ENCODE measurements around the gene CASK. TPM values are rescaled to one million over a fixed set of nuclear protein-coding genes. Genes with fewer than 3 reads are reported as not detected.
"Not testable (repeated sequence)": the region's sequence is repeated elsewhere in the genome, so short reads cannot be mapped to it uniquely, and the experiment has no call there.

CASK gene
- total RNA-seq, 2 experiments from 2014 or later: 43.9 to 45.4 TPM

DNA sequence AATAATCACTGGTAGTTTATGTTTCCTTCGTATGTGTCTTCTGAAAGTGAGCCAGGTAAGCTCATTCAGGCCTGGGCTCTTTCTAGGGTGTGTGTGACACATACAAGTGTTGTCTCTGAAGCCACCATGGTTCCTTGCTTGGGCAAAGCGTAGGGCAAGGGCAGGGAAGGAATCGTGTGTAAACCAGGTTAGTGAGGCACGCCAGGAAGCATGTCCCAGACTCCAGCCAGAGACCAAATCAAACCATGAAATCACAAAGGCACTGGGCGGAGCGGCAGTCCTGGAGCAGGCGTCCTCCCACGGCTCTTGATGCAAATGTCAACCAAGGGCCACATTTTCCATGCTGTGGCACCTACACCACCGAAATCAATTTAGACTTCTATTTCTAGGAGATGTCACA, 409.2 kb downstream of the CASK start:
- DNase-seq (no peak), ATAC-seq (no peak)
- Mint-ChIP-seq H3K4me1 (ENCODE audit: low read depth) (peaks cover 53% of the 10 kb centered on the region), H3K9me3 (ENCODE audit: insufficient read depth) (no peaks in the 10 kb centered on the region), H3K4me3 (no peak overlapping the region), H3K27me3 (ENCODE audit: low read depth) (no peaks in the 10 kb centered on the region), H3K27ac (peak overlapping the region; percentile 43), H3K36me3 (ENCODE audit: low read depth) (peaks cover 12% of the 10 kb centered on the region)
- ChIA-PET CTCF (interaction anchor here (1.9 kb wide), 1 partner anchor 39 kb away, joined by 5 read pairs; no protein-coding TSS in a partner anchor), POLR2A (no interaction called here)

DNA sequence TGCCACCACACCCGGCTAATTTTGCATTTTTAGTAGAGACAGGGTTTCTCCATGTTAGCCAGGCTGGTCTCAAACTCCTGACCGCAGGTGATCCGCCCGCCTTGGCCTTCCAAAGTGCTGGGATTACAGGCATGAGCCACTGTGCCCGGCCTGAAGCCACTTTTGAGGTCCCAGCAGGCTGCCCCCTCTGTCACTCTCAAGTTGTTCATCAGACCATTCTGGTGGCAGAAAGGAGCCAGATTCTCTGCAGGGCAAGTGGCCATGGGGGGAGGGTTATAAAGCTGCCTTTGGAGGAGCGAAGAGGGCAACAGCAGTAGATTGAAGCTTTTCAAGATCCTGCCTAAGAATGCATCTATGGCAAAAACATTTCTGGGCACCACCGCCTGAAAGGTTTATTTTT, 410.5 kb downstream of the CASK start:
- ChIA-PET CTCF (interaction anchor here (1.1 kb wide), 1 partner anchor 70 kb away, joined by 3 read pairs; no protein-coding TSS in a partner anchor), POLR2A (interaction anchor here (1.1 kb wide), 1 partner anchor 15 kb away, joined by 4 read pairs; no protein-coding TSS in a partner anchor)
- H3K27me3 Mint-ChIP-seq (ENCODE audit: low read depth); DNase-seq; ATAC-seq; H3K36me3 Mint-ChIP-seq (ENCODE audit: low read depth); H3K9me3 Mint-ChIP-seq (ENCODE audit: insufficient read depth); H3K4me3 Mint-ChIP-seq: not testable (repeated sequence)
- peaks cover 42% of the 10 kb centered on the region for H3K4me1 Mint-ChIP-seq (ENCODE audit: low read depth)
- H3K27ac Mint-ChIP-seq: peak overlapping the region; percentile 20

DNA sequence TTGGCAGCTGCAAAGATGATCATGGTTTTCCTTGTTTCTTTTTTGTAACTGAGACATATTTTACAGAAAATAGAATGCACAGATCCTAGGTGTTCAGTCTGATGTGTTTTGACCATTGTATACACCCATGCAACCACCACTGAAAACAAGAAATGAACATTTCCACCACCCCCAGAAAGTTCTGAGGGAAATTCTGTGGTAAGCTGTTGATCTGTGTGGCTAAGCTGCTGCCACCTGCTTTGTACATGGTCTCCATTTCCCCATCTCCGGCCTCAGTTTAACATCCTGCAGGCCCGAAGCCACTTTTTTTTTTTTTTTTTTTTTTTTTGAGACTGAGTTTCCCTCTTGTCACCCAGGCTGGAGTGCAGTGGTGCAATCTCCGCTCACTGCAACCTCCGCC, 411.0 kb downstream of the CASK start:
- peak overlapping the region; percentile 45 for H3K4me3 Mint-ChIP-seq
- H3K27ac Mint-ChIP-seq: peak overlapping the region; percentile 72
- peaks cover 38% of the 10 kb centered on the region for H3K4me1 Mint-ChIP-seq (ENCODE audit: low read depth)
- ChIA-PET CTCF (interaction anchor here (1.1 kb wide), 1 partner anchor 70 kb away, joined by 3 read pairs; no protein-coding TSS in a partner anchor), POLR2A (interaction anchor here (1.1 kb wide), 1 partner anchor 15 kb away, joined by 4 read pairs; no protein-coding TSS in a partner anchor)
- H3K27me3 Mint-ChIP-seq (ENCODE audit: low read depth): no peaks in the 10 kb centered on the region
- no peaks in the 10 kb centered on the region for H3K9me3 Mint-ChIP-seq (ENCODE audit: insufficient read depth)
- peaks cover 9% of the 10 kb centered on the region for H3K36me3 Mint-ChIP-seq (ENCODE audit: low read depth)
- ATAC-seq (peak; percentile 88), DNase-seq (peak; percentile 49)

- H3K4me3 Mint-ChIP-seq: no peak overlapping the region
- H3K27ac Mint-ChIP-seq: no peak overlapping the region
- no peaks in the 10 kb centered on the region for H3K36me3 Mint-ChIP-seq (ENCODE audit: low read depth)
- peaks cover 12% of the 10 kb centered on the region for H3K4me1 Mint-ChIP-seq (ENCODE audit: low read depth)
- ChIA-PET POLR2A (no interaction called here), CTCF (no interaction called here)
- no peaks in the 10 kb centered on the region for H3K27me3 Mint-ChIP-seq (ENCODE audit: low read depth)
- H3K9me3 Mint-ChIP-seq (ENCODE audit: insufficient read depth): no peaks in the 10 kb centered on the region
- ATAC-seq (no peak), DNase-seq (no peak)
These were observed 415.4 kb downstream of the CASK start for GRCh38 chrX:41507919-41508318.

- no peaks in the 10 kb centered on the region for H3K36me3 Mint-ChIP-seq (ENCODE audit: low read depth)
- ChIA-PET CTCF (no interaction called here), POLR2A (no interaction called here)
- H3K9me3 Mint-ChIP-seq (ENCODE audit: insufficient read depth): no peaks in the 10 kb centered on the region
- ATAC-seq (no peak), DNase-seq (no peak)
- H3K27me3 Mint-ChIP-seq (ENCODE audit: low read depth): no peaks in the 10 kb centered on the region
- H3K4me1 Mint-ChIP-seq (ENCODE audit: low read depth): peaks cover 7% of the 10 kb centered on the region
- no peak overlapping the region for H3K27ac Mint-ChIP-seq
- H3K4me3 Mint-ChIP-seq: no peak overlapping the region
These were observed 421.4 kb downstream of the CASK start for GRCh38 chrX:41502004-41502403.

DNA sequence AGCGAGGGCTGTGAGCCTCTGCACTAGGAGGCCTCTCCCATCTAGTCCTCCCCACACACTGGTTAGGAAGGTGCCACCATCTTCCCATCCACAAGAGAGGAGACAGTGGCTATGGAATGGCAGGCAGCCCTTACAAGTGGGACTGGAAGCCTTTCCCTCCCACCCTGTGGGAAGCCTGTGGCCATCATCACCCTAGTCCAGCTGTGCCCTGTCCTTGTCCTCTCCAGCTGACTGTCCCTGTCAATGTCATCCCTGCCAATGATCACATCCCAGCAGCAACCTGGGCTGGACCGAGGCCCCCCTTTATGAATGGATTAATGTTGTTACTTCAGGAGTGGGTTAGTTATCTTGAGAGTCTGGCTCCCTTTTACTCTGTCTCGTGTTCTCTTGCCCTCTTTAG, 423.4 kb downstream of the CASK start:
- DNase-seq (no peak), ATAC-seq (no peak)
- ChIA-PET CTCF (no interaction called here), POLR2A (no interaction called here)
- Mint-ChIP-seq H3K4me1 (ENCODE audit: low read depth) (peaks cover 7% of the 10 kb centered on the region), H3K27ac (no peak overlapping the region), H3K9me3 (ENCODE audit: insufficient read depth) (no peaks in the 10 kb centered on the region), H3K36me3 (ENCODE audit: low read depth) (no peaks in the 10 kb centered on the region), H3K27me3 (ENCODE audit: low read depth) (no peaks in the 10 kb centered on the region), H3K4me3 (no peak overlapping the region)

GRCh38 chrX:41499195-41499594, 424.2 kb downstream of the CASK start:
- Mint-ChIP-seq H3K4me3 (no peak overlapping the region), H3K4me1 (ENCODE audit: low read depth) (peaks cover 7% of the 10 kb centered on the region), H3K27ac (no peak overlapping the region), H3K27me3 (ENCODE audit: low read depth) (no peaks in the 10 kb centered on the region), H3K36me3 (ENCODE audit: low read depth) (no peaks in the 10 kb centered on the region), H3K9me3 (ENCODE audit: insufficient read depth) (no peaks in the 10 kb centered on the region)
- ATAC-seq (no peak), DNase-seq (no peak)
- ChIA-PET CTCF (no interaction called here), POLR2A (no interaction called here)

GRCh38 chrX:41491267-41492004, 431.9 kb downstream of the CASK start:
- H3K4me3 Mint-ChIP-seq: no peak overlapping the region

GRCh38 chrX:41490446-41490845, 432.9 kb downstream of the CASK start:
- H3K27ac Mint-ChIP-seq: no peak overlapping the region
- CTCF ChIA-PET: no interaction called here
- H3K27me3 Mint-ChIP-seq (ENCODE audit: low read depth): peaks cover 3% of the 10 kb centered on the region

More at GRCh38 chrX:41491267-41492004, 431.9 kb downstream of the CASK start:
- Mint-ChIP-seq H3K4me1 (ENCODE audit: low read depth) (no peaks in the 10 kb centered on the region), H3K9me3 (ENCODE audit: insufficient read depth) (no peaks in the 10 kb centered on the region), H3K36me3 (ENCODE audit: low read depth) (no peaks in the 10 kb centered on the region), H3K27ac (no peak overlapping the region), H3K27me3 (ENCODE audit: low read depth) (peaks cover 3% of the 10 kb centered on the region)
- DNase-seq (no peak), ATAC-seq (no peak)
- POLR2A ChIA-PET: no interaction called here
- CTCF ChIA-PET: no interaction called here

GRCh38 chrX:41482154-41482850, 441.1 kb downstream of the CASK start:
- Mint-ChIP-seq H3K9me3 (ENCODE audit: insufficient read depth) (no peaks in the 10 kb centered on the region), H3K27me3 (ENCODE audit: low read depth) (peaks cover under 1% of the 10 kb centered on the region), H3K36me3 (ENCODE audit: low read depth) (no peaks in the 10 kb centered on the region), H3K27ac (no peak overlapping the region), H3K4me3 (no peak overlapping the region), H3K4me1 (ENCODE audit: low read depth) (no peaks in the 10 kb centered on the region)
- ATAC-seq: no peak
- POLR2A ChIA-PET: no interaction called here
- CTCF ChIA-PET: no interaction called here
- DNase-seq: no peak

More at GRCh38 chrX:41490446-41490845, 432.9 kb downstream of the CASK start:
- Mint-ChIP-seq H3K4me1 (ENCODE audit: low read depth) (no peaks in the 10 kb centered on the region), H3K9me3 (ENCODE audit: insufficient read depth) (no peaks in the 10 kb centered on the region), H3K36me3 (ENCODE audit: low read depth) (no peaks in the 10 kb centered on the region), H3K4me3 (no peak overlapping the region)
- ATAC-seq: no peak
- no peak for DNase-seq
- POLR2A ChIA-PET: no interaction called here

DNA sequence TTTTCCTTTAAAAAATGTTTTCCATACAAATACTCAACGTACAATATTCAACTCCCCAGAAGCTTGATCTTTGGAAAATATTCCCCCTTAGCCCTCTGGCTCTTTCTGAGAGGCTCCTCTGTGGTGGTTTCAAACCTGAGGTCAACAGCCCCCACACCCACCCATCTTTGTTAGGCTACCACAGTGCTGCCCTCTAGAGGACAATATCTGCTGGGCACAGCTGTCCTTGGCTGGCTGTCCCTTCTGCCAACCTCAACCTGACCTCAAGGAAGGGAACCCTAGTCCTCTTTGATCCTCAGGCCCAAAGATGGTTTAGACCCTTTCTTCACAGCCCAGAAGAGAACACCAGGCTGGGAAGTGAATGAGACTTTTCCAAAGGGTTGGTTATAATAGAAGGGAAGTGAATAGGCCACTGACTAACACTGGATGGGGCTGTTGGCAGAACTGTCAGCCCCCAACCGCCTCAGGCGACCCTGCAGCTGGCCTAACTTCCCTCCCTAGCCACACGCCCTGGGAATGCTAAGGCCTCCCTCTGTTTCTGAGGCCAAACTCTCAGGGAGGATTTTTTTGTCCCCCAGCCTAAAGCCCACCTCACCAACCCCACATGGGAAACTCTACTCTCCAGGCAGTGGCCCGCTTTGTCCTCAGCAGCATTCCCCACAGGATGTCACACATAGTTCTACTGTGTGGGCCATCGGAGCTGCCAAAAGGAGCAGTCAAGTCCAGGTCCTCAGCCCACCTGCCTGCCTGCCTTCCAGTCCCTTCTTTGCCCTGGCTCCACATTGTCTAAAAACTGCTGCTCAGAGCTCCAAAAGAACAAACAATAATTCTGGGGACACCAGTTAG, 441.9 kb downstream of the CASK start:
- DNase-seq (peak; percentile 20), ATAC-seq (no peak)
- H3K36me3 Mint-ChIP-seq (ENCODE audit: low read depth): no peaks in the 10 kb centered on the region
- no peak overlapping the region for H3K4me3 Mint-ChIP-seq
- ChIA-PET POLR2A (no interaction called here), CTCF (interaction anchor here (1.0 to 1.2 kb wide), 2 partner anchors 14 to 73 kb away, joined by 3 read pairs; no protein-coding TSS in a partner anchor)
- H3K27me3 Mint-ChIP-seq (ENCODE audit: low read depth): no peaks in the 10 kb centered on the region
- H3K9me3 Mint-ChIP-seq (ENCODE audit: insufficient read depth): no peaks in the 10 kb centered on the region
- H3K27ac Mint-ChIP-seq: no peak overlapping the region
- H3K4me1 Mint-ChIP-seq (ENCODE audit: low read depth): no peaks in the 10 kb centered on the region
